Stimulated activated CD4-positive, alpha-beta T cell treated with anti-CD3 and anti-CD28 coated beads, Interleukin-4, amount 100 ng/mL, for 1 hour (primary cell): ENCODE data around the gene WDR17.

Experiments used
- DNase-seq: peaks from one replicate; pipeline ENCODE4 v3.0.0-alpha.2; 2020

The WDR17 gene

GRCh38 chr4:176065435-176066291 lies at the start of gene WDR17:
TSS of gene WDR17 (plus strand) at chr4:176065841. CDS start at chr4:176111581, 45,740 bp downstream.
- DNase-seq: peak; percentile 78

GRCh38 chr4:176016601-176017000 lies 49.0 kb upstream of the WDR17 start:
- DNase-seq: no peak

- no peak for DNase-seq
These were observed 45.1 kb upstream of the WDR17 start for GRCh38 chr4:176020481-176021085.

- no peak for DNase-seq
These were observed 35.2 kb upstream of the WDR17 start for GRCh38 chr4:176030391-176030790.

- no peak for DNase-seq
These were observed 33.7 kb upstream of the WDR17 start for GRCh38 chr4:176031922-176032321.

GRCh38 chr4:176032454-176032853 lies 33.2 kb upstream of the WDR17 start:
- DNase-seq: no peak

GRCh38 chr4:176034499-176034898 lies 31.1 kb upstream of the WDR17 start:
- DNase-seq: no peak

GRCh38 chr4:176034936-176035335 lies 30.7 kb upstream of the WDR17 start:
- DNase-seq: no peak

- DNase-seq: no peak
These were observed 28.9 kb upstream of the WDR17 start for GRCh38 chr4:176036585-176037205.

- no peak for DNase-seq
These were observed 26.9 kb upstream of the WDR17 start for GRCh38 chr4:176038789-176039188.

GRCh38 chr4:176042195-176042594 lies 23.4 kb upstream of the WDR17 start:
- no peak for DNase-seq

GRCh38 chr4:176043838-176044588 lies 21.6 kb upstream of the WDR17 start:
- no peak for DNase-seq

- no peak for DNase-seq
These were observed 21.1 kb upstream of the WDR17 start for GRCh38 chr4:176044589-176044951.

GRCh38 chr4:176048631-176049030 lies 17.0 kb upstream of the WDR17 start:
- DNase-seq: no peak

GRCh38 chr4:176052744-176053143 lies 12.9 kb upstream of the WDR17 start:
- no peak for DNase-seq

GRCh38 chr4:176053785-176054184 lies 11.9 kb upstream of the WDR17 start:
- DNase-seq: no peak

GRCh38 chr4:176054942-176055341 lies 10.7 kb upstream of the WDR17 start:
- DNase-seq: no peak

- DNase-seq: no peak
These were observed 1.9 kb upstream of the WDR17 start for GRCh38 chr4:176063718-176064117.

GRCh38 chr4:176064539-176064938 lies 1.1 kb upstream of the WDR17 start:
- no peak for DNase-seq

- no peak for DNase-seq
These were observed 1.1 kb downstream of the WDR17 start for GRCh38 chr4:176066757-176067156.

GRCh38 chr4:176077561-176077960 lies 11.9 kb downstream of the WDR17 start:
- no peak for DNase-seq

GRCh38 chr4:176084769-176085168 lies 19.1 kb downstream of the WDR17 start:
- no peak for DNase-seq

GRCh38 chr4:176090115-176090514 lies 24.5 kb downstream of the WDR17 start:
- no peak for DNase-seq
